ENCODE results near the gene FGD4. TPM values are rescaled to one million over a fixed set of nuclear protein-coding genes. Genes with fewer than 3 reads are reported as not detected.

The FGD4 gene
- total and polyA plus RNA-seq, 2 experiments from 2014 or later = 1.1 to 3.4 TPM

GRCh38 chr12:32478166-32478565, 78.8 kb downstream of the FGD4 start:
- Histone ChIP-seq H3K4me1 (ENCODE audit: insufficient read depth) (no peaks in the 10 kb centered on the region), H3K4me3 (no peak overlapping the region), H3F3A (ENCODE audit: insufficient read depth) (no peaks in the 10 kb centered on the region), H3K79me2 (ENCODE audit: insufficient read depth) (no peaks in the 10 kb centered on the region), H3K9me2 (ENCODE audit: insufficient read depth) (no peaks in the 10 kb centered on the region), H3K27ac (no peak overlapping the region), H3K9me3 (ENCODE audit: low read depth) (no peaks in the 10 kb centered on the region), H3K9ac (no peak overlapping the region), H3K4me2 (ENCODE audit: unreplicated experiment) (no peak overlapping the region), H2AFZ (no peak overlapping the region), H4K20me1 (ENCODE audit: insufficient read depth) (no peaks in the 10 kb centered on the region), H3K27me3 (replicated peaks; ENCODE audit: insufficient read depth) (no peaks in the 10 kb centered on the region; the same call in 1 of the 2 replicates), H3K36me3 (ENCODE audit: low read depth) (no peaks in the 10 kb centered on the region)
- TF ChIP-seq EZH2 (IDR thresholded peaks at IDR 0.05; ENCODE audit: insufficient read depth, poor library complexity, severe bottlenecking) = no peak
- no peak for TF ChIP-seq EZH2phosphoT487 (IDR thresholded peaks at IDR 0.05; ENCODE audit: insufficient read depth, low read depth)
- no peak for DNase-seq
- in situ Hi-C loops (cut with MboI) = no loop called here
- WGBS, 2 experiments (ENCODE audit: low coverage in 1 of 2, low lambda C conversion rate in 2 of 2, missing lambda C conversion rate in 2 of 2) = 89 to 92% methylated on average over 7 of the region's 7 CpGs

GRCh38 chr12:32478858-32479725, 79.7 kb downstream of the FGD4 start:
- H3K36me3 ChIP-seq (ENCODE audit: low read depth) = no peaks in the 10 kb centered on the region
- H3K4me1 ChIP-seq (ENCODE audit: insufficient read depth) = no peaks in the 10 kb centered on the region
- H3K9me2 ChIP-seq (ENCODE audit: insufficient read depth) = no peaks in the 10 kb centered on the region
- no peaks in the 10 kb centered on the region for H3F3A ChIP-seq (ENCODE audit: insufficient read depth)
- no peaks in the 10 kb centered on the region for H4K20me1 ChIP-seq (ENCODE audit: insufficient read depth)
- H3K79me2 ChIP-seq (ENCODE audit: insufficient read depth) = no peaks in the 10 kb centered on the region
- no peak overlapping the region for H3K4me2 ChIP-seq (ENCODE audit: unreplicated experiment)
- no peak for DNase-seq
- in situ Hi-C loops (cut with MboI) = no loop called here
- no peak overlapping the region for H3K4me3 ChIP-seq
- H3K27ac ChIP-seq = no peak overlapping the region
- no peak overlapping the region for H2AFZ ChIP-seq
- TF ChIP-seq EZH2phosphoT487 (IDR thresholded peaks at IDR 0.05; ENCODE audit: insufficient read depth, low read depth) (no peak), EZH2 (IDR thresholded peaks at IDR 0.05; ENCODE audit: insufficient read depth, poor library complexity, severe bottlenecking) (no peak)
- H3K9me3 ChIP-seq (ENCODE audit: low read depth) = no peaks in the 10 kb centered on the region
- no peaks in the 10 kb centered on the region; the same call in 1 of the 2 replicates for H3K27me3 ChIP-seq (replicated peaks; ENCODE audit: insufficient read depth)
- no peak overlapping the region for H3K9ac ChIP-seq
- 44 to 51% methylated on average over 5 of the region's 5 CpGs for WGBS, 2 experiments (ENCODE audit: low coverage in 1 of 2, low lambda C conversion rate in 2 of 2, missing lambda C conversion rate in 2 of 2)

GRCh38 chr12:32482226-32482625, 82.9 kb downstream of the FGD4 start:
- Histone ChIP-seq H3K9me3 (ENCODE audit: low read depth) (peaks cover 3% of the 10 kb centered on the region), H3K9me2 (ENCODE audit: insufficient read depth) (no peaks in the 10 kb centered on the region), H3K36me3 (ENCODE audit: low read depth) (no peaks in the 10 kb centered on the region), H3K27ac (no peak overlapping the region), H3K79me2 (ENCODE audit: insufficient read depth) (no peaks in the 10 kb centered on the region), H3K9ac (no peak overlapping the region), H3F3A (ENCODE audit: insufficient read depth) (no peaks in the 10 kb centered on the region), H3K4me1 (ENCODE audit: insufficient read depth) (no peaks in the 10 kb centered on the region), H4K20me1 (ENCODE audit: insufficient read depth) (no peaks in the 10 kb centered on the region), H3K4me2 (ENCODE audit: unreplicated experiment) (no peak overlapping the region), H2AFZ (no peak overlapping the region), H3K4me3 (no peak overlapping the region), H3K27me3 (replicated peaks; ENCODE audit: insufficient read depth) (no peaks in the 10 kb centered on the region; the same call in 1 of the 2 replicates)
- WGBS, 2 experiments (ENCODE audit: low coverage in 1 of 2, low lambda C conversion rate in 2 of 2, missing lambda C conversion rate in 2 of 2) = 67 to 79% methylated on average over 3 of the region's 3 CpGs
- in situ Hi-C loops (cut with MboI) = no loop called here
- DNase-seq = no peak
- TF ChIP-seq EZH2phosphoT487 (IDR thresholded peaks at IDR 0.05; ENCODE audit: insufficient read depth, low read depth) (no peak), EZH2 (IDR thresholded peaks at IDR 0.05; ENCODE audit: insufficient read depth, poor library complexity, severe bottlenecking) (no peak)

- Histone ChIP-seq H3K9ac (no peak overlapping the region), H2AFZ (no peak overlapping the region), H3K36me3 (ENCODE audit: low read depth) (no peaks in the 10 kb centered on the region), H3K79me2 (ENCODE audit: insufficient read depth) (no peaks in the 10 kb centered on the region), H3K9me2 (ENCODE audit: insufficient read depth) (no peaks in the 10 kb centered on the region), H3K27ac (no peak overlapping the region), H3K9me3 (ENCODE audit: low read depth) (peaks cover 3% of the 10 kb centered on the region), H3K4me2 (ENCODE audit: unreplicated experiment) (no peak overlapping the region), H3F3A (ENCODE audit: insufficient read depth) (no peaks in the 10 kb centered on the region), H4K20me1 (ENCODE audit: insufficient read depth) (no peaks in the 10 kb centered on the region), H3K4me3 (no peak overlapping the region), H3K4me1 (ENCODE audit: insufficient read depth) (no peaks in the 10 kb centered on the region), H3K27me3 (replicated peaks; ENCODE audit: insufficient read depth) (no peaks in the 10 kb centered on the region; the same call in 1 of the 2 replicates)
- in situ Hi-C loops (cut with MboI) = no loop called here
- TF ChIP-seq EZH2 (IDR thresholded peaks at IDR 0.05; ENCODE audit: insufficient read depth, poor library complexity, severe bottlenecking) (no peak), EZH2phosphoT487 (IDR thresholded peaks at IDR 0.05; ENCODE audit: insufficient read depth, low read depth) (no peak)
- no peak for DNase-seq
These were observed 84.1 kb downstream of the FGD4 start for GRCh38 chr12:32483499-32483898.

All from GM23248 (cell line).